ENCODE measurements around the gene KCNMA1.

DNA sequence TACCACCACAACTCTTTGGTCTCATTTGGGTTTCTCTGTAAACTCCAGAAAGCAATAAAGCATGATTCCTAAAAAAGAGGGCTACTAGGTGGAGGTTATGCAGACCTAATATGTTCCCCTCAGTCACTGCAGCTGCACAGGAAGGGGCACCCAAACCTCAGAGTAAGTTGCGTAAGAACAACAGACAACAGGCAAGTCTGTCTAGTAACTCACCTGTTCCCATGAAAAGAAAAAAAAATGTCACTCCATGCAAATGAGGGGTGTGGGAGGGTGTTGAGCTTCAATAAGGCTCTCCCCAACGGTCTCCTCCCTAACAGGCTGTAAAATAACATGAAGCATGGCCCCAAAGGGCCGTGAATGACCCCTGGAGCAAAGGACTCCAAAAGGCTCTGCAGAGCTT lies 461.4 kb downstream of the KCNMA1 start:
- TF ChIP-seq, protein P1, sequence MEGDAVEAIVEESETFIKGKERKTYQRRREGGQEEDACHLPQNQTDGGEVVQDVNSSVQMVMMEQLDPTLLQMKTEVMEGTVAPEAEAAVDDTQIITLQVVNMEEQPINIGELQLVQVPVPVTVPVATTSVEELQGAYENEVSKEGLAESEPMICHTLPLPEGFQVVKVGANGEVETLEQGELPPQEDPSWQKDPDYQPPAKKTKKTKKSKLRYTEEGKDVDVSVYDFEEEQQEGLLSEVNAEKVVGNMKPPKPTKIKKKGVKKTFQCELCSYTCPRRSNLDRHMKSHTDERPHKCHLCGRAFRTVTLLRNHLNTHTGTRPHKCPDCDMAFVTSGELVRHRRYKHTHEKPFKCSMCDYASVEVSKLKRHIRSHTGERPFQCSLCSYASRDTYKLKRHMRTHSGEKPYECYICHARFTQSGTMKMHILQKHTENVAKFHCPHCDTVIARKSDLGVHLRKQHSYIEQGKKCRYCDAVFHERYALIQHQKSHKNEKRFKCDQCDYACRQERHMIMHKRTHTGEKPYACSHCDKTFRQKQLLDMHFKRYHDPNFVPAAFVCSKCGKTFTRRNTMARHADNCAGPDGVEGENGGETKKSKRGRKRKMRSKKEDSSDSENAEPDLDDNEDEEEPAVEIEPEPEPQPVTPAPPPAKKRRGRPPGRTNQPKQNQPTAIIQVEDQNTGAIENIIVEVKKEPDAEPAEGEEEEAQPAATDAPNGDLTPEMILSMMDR (conservative IDR thresholded peaks at IDR 0.05; ENCODE audit: low read depth, low read length) = no peak
- no peak for TF ChIP-seq EZH2 (IDR thresholded peaks at IDR 0.05; ENCODE audit: low read length, unreplicated experiment)
- no peak for TF ChIP-seq EZH2phosphoT487 (IDR thresholded peaks at IDR 0.05; ENCODE audit: borderline replicate concordance, low read length)

Measured in PC-3 (cell line).